GM18951 (cell line): ENCODE results near the gene NAA20.

Experiments used
- POLR2A ChIP-seq: IDR thresholded peaks from 4 replicates; pipeline ENCODE4 v1.6.1; 2011; ENCODE audit warnings: mild to moderate bottlenecking; ENCODE audit not compliant: insufficient read length, insufficient read depth; ENCODE audit errors: extremely low read depth
- in situ Hi-C: fragments of 300-500 bp; cut with MboI; formaldehyde crosslinking; loops from one replicate; pipeline ENCODE4 v1.12.0; 2022; ENCODE audit warnings: low sequenced_read_pairs, mixed read lengths, inconsistent platforms; ENCODE audit not compliant: unreplicated experiment

NAA20 gene

GRCh38 chr20:20038586-20038985 lies 21.4 kb downstream of the NAA20 start:
- in situ Hi-C loops, result no loop called here
- no peak for TF ChIP-seq POLR2A

- no peak for TF ChIP-seq POLR2A
- in situ Hi-C loops, result no loop called here
Measured at GRCh38 chr20:20039752-20040387, 22.7 kb downstream of the NAA20 start.

GRCh38 chr20:20051767-20052073 lies 34.6 kb downstream of the NAA20 start:
- in situ Hi-C loops, result no loop called here
- TF ChIP-seq POLR2A, result no peak

- in situ Hi-C loops, result no loop called here
- TF ChIP-seq POLR2A, result peak; percentile 84
Measured at GRCh38 chr20:20052074-20052970, 35.2 kb downstream of the NAA20 start, which contains the start of the genes CFAP61 and CRNKL1. TSS of gene CFAP61 (plus strand) at chr20:20052532. CDS start at chr20:20056654, 4,122 bp downstream. TSS of gene CRNKL1 (minus strand) at chr20:20052466. CDS start at chr20:20052342, 124 bp downstream.

- in situ Hi-C loops, result no loop called here
- no peak for TF ChIP-seq POLR2A
Measured at GRCh38 chr20:20060234-20060998, 43.3 kb downstream of the NAA20 start.

GRCh38 chr20:20063941-20064702 lies 47.0 kb downstream of the NAA20 start:
- no peak for TF ChIP-seq POLR2A
- in situ Hi-C loops, result no loop called here

GRCh38 chr20:20065361-20065760 lies 48.2 kb downstream of the NAA20 start:
- in situ Hi-C loops, result no loop called here
- TF ChIP-seq POLR2A, result no peak

DNA sequence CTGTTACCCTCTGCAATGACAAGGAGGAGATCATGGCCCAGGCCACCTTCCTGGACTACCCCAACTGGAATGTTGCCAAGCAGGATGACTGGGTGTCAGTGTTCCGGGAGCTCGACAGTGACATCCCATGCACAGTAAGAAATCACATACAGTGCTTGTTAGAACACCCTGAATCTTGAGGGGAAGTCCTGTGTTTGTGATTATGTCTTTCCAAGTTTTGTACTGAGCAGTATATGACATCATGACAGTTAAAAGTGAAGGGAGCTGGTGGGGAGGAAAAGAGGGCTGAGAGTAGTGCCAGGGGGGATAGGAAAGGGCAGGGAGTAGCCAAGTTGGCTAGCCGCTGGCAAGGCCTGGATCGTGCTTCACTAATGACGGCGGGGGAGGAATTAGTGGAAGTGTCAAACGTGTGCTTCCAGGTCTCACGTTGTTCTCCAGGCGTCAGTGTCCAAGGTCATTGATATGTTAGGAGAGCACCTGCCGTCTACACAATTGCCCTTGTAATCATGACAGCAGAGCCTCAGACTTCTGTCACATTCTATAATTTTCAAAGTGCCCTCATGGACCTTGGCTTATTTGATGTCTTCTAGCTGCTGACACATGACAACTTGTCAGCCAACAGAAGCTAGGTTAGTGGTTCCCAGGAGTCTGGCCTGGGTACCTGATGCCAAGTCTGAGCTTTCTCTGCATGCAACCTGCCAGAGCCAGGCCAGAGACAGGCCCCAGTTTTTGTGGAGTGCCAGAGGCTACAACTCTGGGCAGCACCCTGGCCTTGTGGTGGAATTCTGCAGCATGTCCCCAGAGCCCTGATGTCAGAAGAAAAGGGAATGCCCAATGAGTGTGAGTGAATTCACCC lies 53.9 kb downstream of the NAA20 start:
- no peak for TF ChIP-seq POLR2A
- in situ Hi-C loops, result loop anchor here (10.0 kb wide), 1 partner anchor 514 kb away; no protein-coding TSS in a partner anchor

GRCh38 chr20:20073801-20074371 lies 56.7 kb downstream of the NAA20 start:
- in situ Hi-C loops, result loop anchor here (10.0 kb wide), 1 partner anchor 511 kb away; no protein-coding TSS in a partner anchor
- no peak for TF ChIP-seq POLR2A

GRCh38 chr20:20075032-20075431 lies 57.9 kb downstream of the NAA20 start:
- no peak for TF ChIP-seq POLR2A
- in situ Hi-C loops, result loop anchor here (10.0 to 25.0 kb wide), 2 partner anchors 162 to 510 kb away; no protein-coding TSS in a partner anchor
